MM.1S (cell line): ENCODE measurements around the gene AGK.

Experiments used
- DNase-seq: peaks from one replicate; pipeline ENCODE4 v3.0.0-alpha.2; 2015
- H2AFZ ChIP-seq: fragments of 300-600 bp; sonication (generic); 2 replicates; pipeline ENCODE4 v1.6.0; 2016; ENCODE audit warnings: antibody characterized with exemption, low read length
- H3F3A ChIP-seq: fragments of 300-600 bp; sonication (generic); 2 replicates; pipeline ENCODE4 v1.6.1; 2016; ENCODE audit warnings: mild to moderate bottlenecking, antibody characterized with exemption, low read length, moderate library complexity, mixed read lengths; ENCODE audit not compliant: insufficient read depth
- H3K27ac ChIP-seq: fragments of 300-600 bp; sonication (generic); 2 replicates; pipeline ENCODE4 v1.5.1; 2016; ENCODE audit warnings: mild to moderate bottlenecking, low read length
- H3K27me3 ChIP-seq: fragments of 300-600 bp; sonication (generic); replicated peaks from 2 replicates; pipeline ENCODE4 v1.6.0; 2016; ENCODE audit warnings: low read length; ENCODE audit not compliant: insufficient read depth
- H3K36me3 ChIP-seq: fragments of 300-600 bp; sonication (generic); replicated peaks from 2 replicates; pipeline ENCODE4 v1.6.1; 2016; ENCODE audit warnings: mild to moderate bottlenecking, low read length, mixed read lengths; ENCODE audit not compliant: insufficient read depth
- H3K4me1 ChIP-seq: fragments of 300-600 bp; sonication (generic); 2 replicates; pipeline ENCODE4 v1.6.1; 2016; ENCODE audit warnings: low read length, mixed read lengths
- H3K4me2 ChIP-seq: fragments of 300-600 bp; sonication (generic); 2 replicates; pipeline ENCODE4 v1.6.0; 2016; ENCODE audit warnings: low read depth, low read length
- H3K4me3 ChIP-seq: fragments of 300-600 bp; sonication (generic); 2 replicates; pipeline ENCODE4 v1.5.1; 2016; ENCODE audit warnings: low read length, mixed read lengths
- H3K79me2 ChIP-seq: fragments of 300-600 bp; sonication (generic); 2 replicates; pipeline ENCODE4 v1.6.1; 2016; ENCODE audit warnings: mixed run types, low read length, mixed read lengths
- H3K9ac ChIP-seq: fragments of 300-600 bp; sonication (generic); 2 replicates; pipeline ENCODE4 v1.6.1; 2016; ENCODE audit warnings: low read length, mixed read lengths
- H3K9me2 ChIP-seq: fragments of 300-600 bp; sonication (generic); replicated peaks from 2 replicates; pipeline ENCODE4 v1.6.1; 2016; ENCODE audit warnings: mild to moderate bottlenecking, low read length, mixed read lengths; ENCODE audit not compliant: insufficient read depth
- H3K9me3 ChIP-seq: fragments of 300-600 bp; sonication (generic); replicated peaks from 2 replicates; pipeline ENCODE4 v1.6.1; 2016; ENCODE audit warnings: mild to moderate bottlenecking, low read length, mixed read lengths; ENCODE audit not compliant: insufficient read depth
- H4K20me1 ChIP-seq: fragments of 300-600 bp; sonication (generic); 2 replicates; pipeline ENCODE4 v1.6.1; 2016; ENCODE audit warnings: mild to moderate bottlenecking, low read length, moderate library complexity, mixed read lengths; ENCODE audit not compliant: insufficient read depth
- EZH2 ChIP-seq: fragments of 300-600 bp; sonication (generic); optimal IDR thresholded peaks from 2 replicates; pipeline ENCODE3; 2017; ENCODE audit warnings: low read depth, mild to moderate bottlenecking, antibody characterized with exemption, low read length, mixed read lengths
- EZH2phosphoT487 ChIP-seq: fragments of 300-600 bp; sonication (generic); IDR thresholded peaks from 2 replicates; pipeline ENCODE4 v1.6.1; 2018; ENCODE audit warnings: antibody characterized with exemption, low read length
- TF ChIP-seq, protein P1 (sequence below): fragments of 300-600 bp; sonication (generic); IDR thresholded peaks from 2 replicates; pipeline ENCODE4 v1.5.1; 2016; ENCODE audit warnings: antibody characterized with exemption, low read length, mixed read lengths

Gene AGK

DNA sequence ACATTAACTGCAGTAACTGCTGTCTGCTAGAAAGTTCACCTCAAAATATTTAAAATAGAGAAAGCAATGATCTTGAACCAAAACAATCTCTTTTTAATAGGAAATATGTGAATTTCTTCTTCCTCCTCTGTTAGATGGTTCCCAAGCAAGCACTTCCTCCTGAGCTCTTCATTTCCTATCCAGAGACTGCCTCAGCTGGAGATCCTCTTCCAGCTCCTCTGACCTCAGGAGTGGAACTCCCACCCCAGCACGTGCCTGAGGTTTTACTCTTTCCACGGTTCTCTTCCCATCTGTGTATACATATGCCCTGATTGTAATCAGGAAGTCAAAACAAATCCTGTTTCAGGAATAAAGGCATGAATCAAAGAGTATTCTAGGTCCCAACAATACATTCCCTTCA, 145.1 kb downstream of the AGK start:
- Histone ChIP-seq H4K20me1 (no peaks in the 10 kb centered on the region), H2AFZ (no peak overlapping the region), H3K4me1 (0 out of 2 replicates have a peak, but pooled peaks cover 3% of the 10 kb centered on the region), H3K9me3 (no peaks in the 10 kb centered on the region), H3K4me3 (no peak overlapping the region), H3K79me2 (0 out of 2 replicates have a peak, but pooled peaks cover 7% of the 10 kb centered on the region), H3K36me3 (no peaks in the 10 kb centered on the region), H3F3A (peaks cover 5% of the 10 kb centered on the region; the same call in 1 of the 2 replicates), H3K27me3 (no peaks in the 10 kb centered on the region), H3K9ac (no peak overlapping the region), H3K9me2 (no peaks in the 10 kb centered on the region), H3K4me2 (no peak overlapping the region), H3K27ac (no peak overlapping the region)
- TF ChIP-seq EZH2 (no peak), EZH2phosphoT487 (no peak)
- TF ChIP-seq, protein P1, sequence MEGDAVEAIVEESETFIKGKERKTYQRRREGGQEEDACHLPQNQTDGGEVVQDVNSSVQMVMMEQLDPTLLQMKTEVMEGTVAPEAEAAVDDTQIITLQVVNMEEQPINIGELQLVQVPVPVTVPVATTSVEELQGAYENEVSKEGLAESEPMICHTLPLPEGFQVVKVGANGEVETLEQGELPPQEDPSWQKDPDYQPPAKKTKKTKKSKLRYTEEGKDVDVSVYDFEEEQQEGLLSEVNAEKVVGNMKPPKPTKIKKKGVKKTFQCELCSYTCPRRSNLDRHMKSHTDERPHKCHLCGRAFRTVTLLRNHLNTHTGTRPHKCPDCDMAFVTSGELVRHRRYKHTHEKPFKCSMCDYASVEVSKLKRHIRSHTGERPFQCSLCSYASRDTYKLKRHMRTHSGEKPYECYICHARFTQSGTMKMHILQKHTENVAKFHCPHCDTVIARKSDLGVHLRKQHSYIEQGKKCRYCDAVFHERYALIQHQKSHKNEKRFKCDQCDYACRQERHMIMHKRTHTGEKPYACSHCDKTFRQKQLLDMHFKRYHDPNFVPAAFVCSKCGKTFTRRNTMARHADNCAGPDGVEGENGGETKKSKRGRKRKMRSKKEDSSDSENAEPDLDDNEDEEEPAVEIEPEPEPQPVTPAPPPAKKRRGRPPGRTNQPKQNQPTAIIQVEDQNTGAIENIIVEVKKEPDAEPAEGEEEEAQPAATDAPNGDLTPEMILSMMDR, result no peak
- DNase-seq, result no peak

- H3K4me3 ChIP-seq, result no peak overlapping the region
- no peak for DNase-seq
- H3K9ac ChIP-seq, result no peak overlapping the region
- H3K27ac ChIP-seq, result no peak overlapping the region
- TF ChIP-seq EZH2 (no peak), EZH2phosphoT487 (no peak)
- TF ChIP-seq, protein P1, result no peak
- H3K4me1 ChIP-seq, result 0 out of 2 replicates have a peak, but pooled peaks cover 3% of the 10 kb centered on the region
- H3K9me3 ChIP-seq, result no peaks in the 10 kb centered on the region
- H3F3A ChIP-seq, result peaks cover 5% of the 10 kb centered on the region; the same call in 1 of the 2 replicates
- H3K9me2 ChIP-seq, result no peaks in the 10 kb centered on the region
- H4K20me1 ChIP-seq, result no peaks in the 10 kb centered on the region
- H3K79me2 ChIP-seq, result 0 out of 2 replicates have a peak, but pooled peaks cover 7% of the 10 kb centered on the region
- no peaks in the 10 kb centered on the region for H3K36me3 ChIP-seq
- no peak overlapping the region for H3K4me2 ChIP-seq
- no peaks in the 10 kb centered on the region for H3K27me3 ChIP-seq
- H2AFZ ChIP-seq, result no peak overlapping the region
Observed at GRCh38 chr7:141697211-141697871, 146.1 kb downstream of the AGK start.

- Histone ChIP-seq H3K4me1 (peaks cover 8% of the 10 kb centered on the region), H2AFZ (no peak overlapping the region), H4K20me1 (no peaks in the 10 kb centered on the region), H3K27ac (no peak overlapping the region), H3K9ac (no peak overlapping the region), H3K4me2 (no peak overlapping the region), H3K79me2 (0 out of 2 replicates have a peak, but pooled peaks cover 7% of the 10 kb centered on the region), H3K9me2 (no peaks in the 10 kb centered on the region), H3F3A (peaks cover 5% of the 10 kb centered on the region; the same call in 1 of the 2 replicates), H3K4me3 (no peak overlapping the region), H3K36me3 (no peaks in the 10 kb centered on the region), H3K9me3 (no peaks in the 10 kb centered on the region), H3K27me3 (0 out of 2 replicates have a peak, but pooled peaks cover 8% of the 10 kb centered on the region)
- DNase-seq, result no peak
- TF ChIP-seq EZH2phosphoT487, result no peak
- TF ChIP-seq, protein P1, result no peak
- TF ChIP-seq EZH2, result no peak
Observed at GRCh38 chr7:141698247-141699015, 147.2 kb downstream of the AGK start.
